HepG2 (cell line): ENCODE data around the gene ANKRD39. TPM values are rescaled to one million over a fixed set of nuclear protein-coding genes. Genes with fewer than 3 reads are reported as not detected.

Source experiments
- ATAC-seq: fragments of 200-7000 bp; cut with Tn5 transposase; 3 replicates; pipeline ENCODE4 v1.9.1; 2020; ENCODE audit warnings: mild to moderate bottlenecking, moderate library complexity
- Bru-seq: library from RNA; stranded (reverse); fragments of 400-500 nt; gene quantifications from one replicate; lab custom pipeline; 2021; lab: Mats Ljungman, UMichigan
- BruChase-seq, 2 experiments: library from RNA; stranded (reverse); fragments of 400-500 nt; gene quantifications; one replicate each; lab custom pipeline; 2021; lab: Mats Ljungman, UMichigan
- BruUV-seq: library from RNA; stranded (reverse); fragments of 400-500 nt; replicated peaks from 2 replicates; lab custom pipeline; 2021; lab: Mats Ljungman, UMichigan
- CTCF ChIA-PET: fragments of 300-600 bp; formaldehyde crosslinking; extraction: SDS; loops from one replicate; lab custom pipeline; 2021; ENCODE audit warnings: low total read pairs, inconsistent platforms, low intra/inter-chr PET ratio; lab: Yijun Ruan, JAX
- POLR2A ChIA-PET: fragments of 350-600 bp; sonication (Branson Sonifier 250); formaldehyde crosslinking; loops from one replicate; lab custom pipeline; 2020; ENCODE audit warnings: antibody characterized with exemption, inconsistent platforms; lab: Yijun Ruan, JAX
- DNase-seq: peaks from one replicate; pipeline ENCODE4 v3.0.0-alpha.2; 2015; ENCODE audit warnings: low spot score
- FAIRE-seq: peaks from 3 replicates; lab custom pipeline; 2011; peaks lifted over from hg19 to GRCh38; lab: Jason Lieb, UNC
- H2AFZ ChIP-seq: one replicate; pipeline ENCODE4 v1.6.1; 2011; ENCODE audit warnings: low read length, inconsistent platforms
- H3K27ac ChIP-seq: fragments of 300-600 bp; 3 replicates; pipeline ENCODE4 v1.8.0; 2011; ENCODE audit warnings: mixed run types, mild to moderate bottlenecking, mixed read lengths, low read length, inconsistent platforms; ENCODE audit not compliant: insufficient read depth; ENCODE audit errors: extremely low read length
- H3K27me3 ChIP-seq, 2 experiments: fragments of 200-600 bp in 1 of 2; 2 replicates in 1 of 2; 3 replicates in 1 of 2; pipeline versions ENCODE4 v1.6.0 to v1.8.0; 2011; ENCODE audit warnings: low read length in 2 of 2, mild to moderate bottlenecking in 2 of 2, moderate library complexity in 2 of 2, inconsistent platforms in 1 of 2; ENCODE audit not compliant: insufficient read depth in 2 of 2, control insufficient read depth in 1 of 2
- H3K36me3 ChIP-seq, 2 experiments: fragments of 200-600 bp in 1 of 2; replicated peaks in 1 of 2; 2 replicates in 1 of 2; 3 replicates in 1 of 2; pipeline versions ENCODE4 v1.5.1 to v1.8.0; 2011; ENCODE audit warnings: low read length in 2 of 2, inconsistent platforms in 1 of 2; ENCODE audit not compliant: insufficient read depth in 2 of 2, control insufficient read depth in 1 of 2
- H3K4me1 ChIP-seq: 2 replicates; pipeline ENCODE4 v1.5.1; 2012; ENCODE audit warnings: low read length, inconsistent platforms; ENCODE audit not compliant: insufficient read depth
- H3K4me2 ChIP-seq: 2 replicates; pipeline ENCODE4 v1.6.0; 2011; ENCODE audit warnings: low read depth, low read length, inconsistent platforms
- H3K4me3 ChIP-seq, 3 experiments: fragments of 200-600 bp in 1 of 3; sonication (generic), shearing (Covaris generic) in 1 of 3; replicated peaks in 1 of 3; 2 replicates each; pipeline ENCODE4 v1.5.1; 2011 to 2016; ENCODE audit warnings: low read length in 3 of 3, inconsistent platforms in 2 of 3, low read depth in 2 of 3, mild to moderate bottlenecking in 2 of 3, control low read depth in 1 of 3, mixed read lengths in 1 of 3; ENCODE audit not compliant: insufficient read depth in 1 of 3
- H3K79me2 ChIP-seq: one replicate; pipeline ENCODE4 v1.6.1; 2011; ENCODE audit warnings: low read length, inconsistent platforms; ENCODE audit not compliant: insufficient read depth
- H3K9ac ChIP-seq: 2 replicates; pipeline ENCODE4 v1.6.0; 2011; ENCODE audit warnings: mild to moderate bottlenecking, low read depth, low read length, inconsistent platforms; ENCODE audit not compliant: insufficient read depth
- H3K9me3 ChIP-seq: 2 replicates; pipeline ENCODE4 v1.5.1; 2012; ENCODE audit warnings: mild to moderate bottlenecking, low read length
- H4K20me1 ChIP-seq: 2 replicates; pipeline ENCODE4 v1.6.0; 2011; ENCODE audit warnings: inconsistent platforms, mild to moderate bottlenecking, low read length, moderate library complexity; ENCODE audit not compliant: insufficient read depth
- AGO2 ChIP-seq: fragments of 200-400 bp; formaldehyde crosslinking; optimal IDR thresholded peaks from 2 replicates; pipeline ENCODE3; 2017; ENCODE audit warnings: mild to moderate bottlenecking, low read depth, low read length, moderate library complexity
- JDP2 ChIP-seq: sonication (generic); formaldehyde crosslinking; IDR thresholded peaks from 2 replicates; pipeline ENCODE4 v1.8.1; 2022; ENCODE audit warnings: missing genetic modification reagents, borderline replicate concordance
- KLF15 ChIP-seq: sonication (generic); formaldehyde crosslinking; IDR thresholded peaks from 2 replicates; pipeline ENCODE4 v1.8.1; 2023; ENCODE audit warnings: borderline replicate concordance, mild to moderate bottlenecking, inconsistent platforms, missing genetic modification reagents, mixed read lengths
- MYC ChIP-seq: sonication (generic); formaldehyde crosslinking; IDR thresholded peaks from 2 replicates; pipeline ENCODE4 v1.9.0; 2021; ENCODE audit warnings: missing genetic modification reagents, borderline replicate concordance
- RBAK ChIP-seq: sonication (generic); formaldehyde crosslinking; IDR thresholded peaks from 2 replicates; pipeline ENCODE4 v1.5.1; 2020; ENCODE audit warnings: mild to moderate bottlenecking, missing genetic modification reagents
- SALL1 ChIP-seq: sonication (generic); formaldehyde crosslinking; IDR thresholded peaks from 2 replicates; pipeline ENCODE4 v1.8.0; 2022; ENCODE audit warnings: mild to moderate bottlenecking, missing genetic modification reagents
- ZC3H4 ChIP-seq: sonication (generic); formaldehyde crosslinking; IDR thresholded peaks from 2 replicates; pipeline ENCODE4 v1.4.0; 2020; ENCODE audit warnings: missing genetic modification reagents, borderline replicate concordance
- ZNF10 ChIP-seq: sonication (generic); formaldehyde crosslinking; IDR thresholded peaks from 2 replicates; pipeline ENCODE4 v1.4.0; 2020; ENCODE audit warnings: mild to moderate bottlenecking, low read depth, missing genetic modification reagents, borderline replicate concordance
- ZNF235 ChIP-seq: sonication (generic); formaldehyde crosslinking; IDR thresholded peaks from 2 replicates; pipeline ENCODE4 v1.8.1; 2023; ENCODE audit warnings: mild to moderate bottlenecking, missing genetic modification reagents, borderline replicate concordance
- ZNF589 ChIP-seq: sonication (generic); formaldehyde crosslinking; conservative IDR thresholded peaks from 2 replicates; pipeline ENCODE4 v1.8.0; 2022; ENCODE audit warnings: mild to moderate bottlenecking, moderate library complexity, missing genetic modification reagents
- ZNF766 ChIP-seq: sonication (generic); formaldehyde crosslinking; IDR thresholded peaks from 2 replicates; pipeline ENCODE4 v1.5.0; 2020; ENCODE audit warnings: missing genetic modification reagents, borderline replicate concordance
- WGBS: methylation state at CpG from one replicate; pipeline ENCODE4 v1.1.6; 2017; ENCODE audit warnings: low lambda C conversion rate; 5-methylcytosine and 5-hydroxymethylcytosine counted together
- in situ Hi-C: cut with HindIII; loops from 2 replicates; pipeline ENCODE4 v1.10.0; 2017; ENCODE audit warnings: low pct_unique_long_range_greater_than_20kb; ENCODE audit not compliant: extremely low pct_ligation_motif_present
- intact Hi-C: fragments of 100-400 bp; cut with micrococcal nuclease; formaldehyde crosslinking; loops from one replicate; pipeline ENCODE4 v1.10.0; 2022; ENCODE audit not compliant: unreplicated experiment
- long read RNA-seq, 2 experiments: library from RNA in 1 of 2; library from polyadenylated mRNA in 1 of 2; stranded (forward) in 1 of 2; unstranded in 1 of 2; transcript quantifications; one replicate each; pipeline ENCODE4 v2.0.0, GENCODE V29; 2019 to 2022
- polyA minus RNA-seq, 3 experiments: library from RNA; depleted of rRNA, polyadenylated mRNA; stranded (reverse); fragments of >200 nt; gene quantifications; 2 replicates each; pipeline ENCODE4 v1.2.3, GENCODE V29; 2011; ENCODE audit warnings: low replicate concordance in 1 of 3
- polyA plus RNA-seq, 8 experiments: library from polyadenylated mRNA; depleted of rRNA in 3 of 8; stranded (reverse) in 7 of 8; unstranded in 1 of 8; fragments of >200 nt; fragmentation: Illumina TruSeq in 4 of 8; extraction: Trizol in 4 of 8; gene quantifications; 2 replicates each; pipeline versions ENCODE4 v1.2.1 to v1.2.3, GENCODE V29; 2011 to 2016; ENCODE audit warnings: low read depth in 4 of 8, missing spikeins in 1 of 8, mixed read lengths in 1 of 8; ENCODE audit not compliant: insufficient read depth in 1 of 8
- total RNA-seq, 5 experiments: library from RNA; depleted of rRNA; stranded (reverse); fragments of >200 nt; fragmentation: Illumina TruSeq; extraction: Trizol; gene quantifications; 2 replicates each; pipeline ENCODE4 v1.2.3, GENCODE V29; 2016; ENCODE audit warnings: low read depth in 1 of 5
- TF ChIP-seq, protein P1 (sequence below): sonication (generic); formaldehyde crosslinking; IDR thresholded peaks from 2 replicates; pipeline ENCODE4 v1.4.0; 2020; ENCODE audit warnings: mild to moderate bottlenecking, missing genetic modification reagents
- TF ChIP-seq, protein P2 (sequence below): IDR thresholded peaks from 2 replicates; pipeline ENCODE4 v1.6.1; 2016; ENCODE audit warnings: mild to moderate bottlenecking
- TF ChIP-seq, protein P3 (sequence below): IDR thresholded peaks from 2 replicates; pipeline ENCODE4 v1.6.1; 2016; ENCODE audit warnings: low read depth, borderline replicate concordance

Gene ANKRD39, protein sequence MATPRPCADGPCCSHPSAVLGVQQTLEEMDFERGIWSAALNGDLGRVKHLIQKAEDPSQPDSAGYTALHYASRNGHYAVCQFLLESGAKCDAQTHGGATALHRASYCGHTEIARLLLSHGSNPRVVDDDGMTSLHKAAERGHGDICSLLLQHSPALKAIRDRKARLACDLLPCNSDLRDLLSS
- total RNA-seq (2016; rRNA removed; fragmentation: Illumina TruSeq; extraction: Trizol), result 23.2 and 26.7 TPM in 2 replicates
- 40.7 and 45.8 TPM in 2 replicates for total RNA-seq (2016; cell fraction: cytosol; rRNA removed; fragmentation: Illumina TruSeq; extraction: Trizol; ENCODE audit: low read depth)
- total RNA-seq (2016; cell fraction: insoluble cytoplasmic fraction; rRNA removed; fragmentation: Illumina TruSeq; extraction: Trizol), result 26.3 and 27.1 TPM in 2 replicates
- total RNA-seq (2016; cell fraction: membrane; rRNA removed; fragmentation: Illumina TruSeq; extraction: Trizol), result 37.4 and 41.3 TPM in 2 replicates
- total RNA-seq (2016; cell fraction: nucleus; rRNA removed; fragmentation: Illumina TruSeq; extraction: Trizol), result 10.3 and 11.7 TPM in 2 replicates
- polyA plus RNA-seq (2011; rRNA removed), result 24.8 and 27.8 TPM in 2 replicates
- 18.3 and 31.5 TPM in 2 replicates for polyA plus RNA-seq (2011; cell fraction: cytosol; rRNA removed)
- 24.2 and 29.2 TPM in 2 replicates for polyA plus RNA-seq (2011; cell fraction: nucleus; rRNA removed)
- 14.6 and 20.3 TPM in 2 replicates for polyA plus RNA-seq (2012)
- 55.3 and 63.9 TPM in 2 replicates for polyA plus RNA-seq (2016; cell fraction: cytosol; fragmentation: Illumina TruSeq; extraction: Trizol; ENCODE audit: low read depth)
- polyA plus RNA-seq (2016; cell fraction: insoluble cytoplasmic fraction; fragmentation: Illumina TruSeq; extraction: Trizol; ENCODE audit: low read depth), result 33.9 and 35.0 TPM in 2 replicates
- 40.8 and 47.0 TPM in 2 replicates for polyA plus RNA-seq (2016; cell fraction: membrane; fragmentation: Illumina TruSeq; extraction: Trizol; ENCODE audit: low read depth)
- polyA plus RNA-seq (2016; cell fraction: nucleus; fragmentation: Illumina TruSeq; extraction: Trizol; ENCODE audit: insufficient read depth, low read depth), result 23.0 and 24.9 TPM in 2 replicates
- 10.9 and 17.9 TPM in 2 replicates for polyA minus RNA-seq (2011; rRNA and poly(A)+ RNA removed; ENCODE audit: low replicate concordance)
- polyA minus RNA-seq (2011; cell fraction: cytosol; rRNA and poly(A)+ RNA removed), result 4.6 and 5.6 TPM in 2 replicates
- polyA minus RNA-seq (2011; cell fraction: nucleus; rRNA and poly(A)+ RNA removed), result 8.2 and 14.2 TPM in 2 replicates
- Bru-seq, nascent RNA, result percentile 71 among the genes with signal in this experiment
- BruChase-seq, experiment 1, labeled RNA remaining after a 6-hour chase, result percentile 66 among the genes with signal in this experiment
- percentile 66 among the genes with signal in this experiment for BruChase-seq, experiment 2, labeled RNA remaining after a 2-hour chase
- long read RNA-seq, experiment 1, transcript ANKRD39-201 (4 exons, 976 nt), result major isoform, 45 of 53 reads
- long read RNA-seq, experiment 1, partial matches to known transcripts, result 4 of 53 reads
- long read RNA-seq, experiment 1, other reads (novel, unspliced or antisense), result 4 of 53 reads
- long read RNA-seq, experiment 2, transcript ANKRD39-201 (4 exons, 976 nt), result major isoform, 28 of 30 reads
- long read RNA-seq, experiment 2, partial matches to known transcripts, result 2 of 30 reads
- long read RNA-seq, experiment 2, other reads (novel, unspliced or antisense), result 0 of 30 reads

DNA sequence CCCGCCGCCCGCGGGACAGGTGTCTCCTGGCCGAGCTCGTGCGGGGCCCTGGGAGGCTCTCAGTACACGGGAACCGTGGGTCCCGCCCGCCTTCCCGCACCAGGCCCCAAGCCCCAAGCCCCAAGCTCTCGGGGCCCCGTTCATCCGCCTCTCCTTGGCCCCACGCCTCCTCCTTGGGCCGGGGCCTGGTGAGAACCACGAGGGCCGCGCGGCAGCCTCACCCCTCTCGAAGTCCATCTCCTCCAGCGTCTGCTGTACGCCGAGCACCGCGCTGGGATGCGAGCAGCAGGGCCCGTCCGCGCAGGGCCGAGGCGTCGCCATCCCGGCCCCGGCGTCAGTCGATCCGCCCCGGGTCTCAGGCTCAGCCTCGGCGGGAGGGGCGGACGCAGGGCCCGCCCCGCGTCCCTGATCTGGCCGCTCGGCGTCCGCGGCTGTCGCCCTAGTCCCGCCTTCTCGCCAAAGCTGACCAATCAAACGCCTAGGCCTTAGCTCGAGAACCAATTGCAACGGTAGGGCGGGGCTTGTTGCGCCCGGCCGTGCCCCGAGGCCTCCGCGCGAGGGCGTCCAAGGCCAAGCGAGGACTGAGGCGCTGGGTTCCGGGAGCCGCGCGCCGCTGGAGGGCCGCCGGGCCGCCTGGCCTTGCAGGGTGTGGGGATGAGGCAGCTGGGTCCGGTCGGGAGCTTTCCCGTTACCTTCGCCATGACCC, at the start of gene ANKRD39:
Gene ANKRD39 (minus strand): TSS at position 350 of the 706 bp plus-strand sequence. CDS start 29 bp downstream, at position 321.
- intact Hi-C loops, result loop anchor here (1.0 to 2.0 kb wide), 5 partner anchors 12 to 102 kb away; partner anchors contain the start of gene SEMA4C
- POLR2A ChIA-PET, result interaction anchor here (0.5 to 6.1 kb wide), 25 partner anchors 9 to 577 kb away, joined by 3 to 152 read pairs (median 5); partner anchors contain the start of genes CNNM3, CNNM4 and SEMA4C
- TF ChIP-seq, protein P1, sequence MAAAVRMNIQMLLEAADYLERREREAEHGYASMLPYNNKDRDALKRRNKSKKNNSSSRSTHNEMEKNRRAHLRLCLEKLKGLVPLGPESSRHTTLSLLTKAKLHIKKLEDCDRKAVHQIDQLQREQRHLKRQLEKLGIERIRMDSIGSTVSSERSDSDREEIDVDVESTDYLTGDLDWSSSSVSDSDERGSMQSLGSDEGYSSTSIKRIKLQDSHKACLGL (CRISPR knock-in tag), result peak; percentile 93
- TF ChIP-seq ZNF10 (CRISPR knock-in tag), result no peak
- no peak for TF ChIP-seq JDP2 (CRISPR knock-in tag)
- no peak for TF ChIP-seq AGO2
- peak; percentile 90 for TF ChIP-seq SALL1 (CRISPR knock-in tag)
- peak; percentile 24; the same call in 1 of the 2 replicates for TF ChIP-seq ZC3H4 (CRISPR knock-in tag)
- TF ChIP-seq ZNF589 (CRISPR knock-in tag), result no peak
- TF ChIP-seq, protein P2, sequence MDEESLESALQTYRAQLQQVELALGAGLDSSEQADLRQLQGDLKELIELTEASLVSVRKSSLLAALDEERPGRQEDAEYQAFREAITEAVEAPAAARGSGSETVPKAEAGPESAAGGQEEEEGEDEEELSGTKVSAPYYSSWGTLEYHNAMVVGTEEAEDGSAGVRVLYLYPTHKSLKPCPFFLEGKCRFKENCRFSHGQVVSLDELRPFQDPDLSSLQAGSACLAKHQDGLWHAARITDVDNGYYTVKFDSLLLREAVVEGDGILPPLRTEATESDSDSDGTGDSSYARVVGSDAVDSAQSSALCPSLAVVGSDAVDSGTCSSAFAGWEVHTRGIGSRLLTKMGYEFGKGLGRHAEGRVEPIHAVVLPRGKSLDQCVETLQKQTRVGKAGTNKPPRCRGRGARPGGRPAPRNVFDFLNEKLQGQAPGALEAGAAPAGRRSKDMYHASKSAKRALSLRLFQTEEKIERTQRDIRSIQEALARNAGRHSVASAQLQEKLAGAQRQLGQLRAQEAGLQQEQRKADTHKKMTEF, result peak; percentile 84
- TF ChIP-seq ZNF766 (CRISPR knock-in tag), result peak; percentile 55; the same call in 1 of the 2 replicates
- no peak for TF ChIP-seq KLF15 (CRISPR knock-in tag)
- TF ChIP-seq, protein P3, sequence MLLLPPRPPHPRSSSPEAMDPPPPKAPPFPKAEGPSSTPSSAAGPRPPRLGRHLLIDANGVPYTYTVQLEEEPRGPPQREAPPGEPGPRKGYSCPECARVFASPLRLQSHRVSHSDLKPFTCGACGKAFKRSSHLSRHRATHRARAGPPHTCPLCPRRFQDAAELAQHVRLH (CRISPR knock-in tag), result peak; percentile 71
- peak; percentile 66; the same call in 1 of the 2 replicates for TF ChIP-seq ZNF235 (CRISPR knock-in tag)
- no peak for TF ChIP-seq RBAK (CRISPR knock-in tag)
- TF ChIP-seq MYC, result peak; percentile 80

More for the DNA sequence above, at the start of gene ANKRD39:
- Histone ChIP-seq H4K20me1 (no peaks in the 10 kb centered on the region), H2AFZ (no peak within 1 kb of the TSS), H3K9ac (peak within 1 kb of the TSS; percentile 78), H3K27ac (peak within 1 kb of the TSS; percentile 67), H3K27me3 (no peaks in the 10 kb centered on the region; a peak in 1 of 5 replicates), H3K4me2 (peak within 1 kb of the TSS; percentile 98), H3K4me3 (peak within 1 kb of the TSS; percentile 73 to 84 (median 75)), H3K79me2 (peaks cover 19% of the 10 kb centered on the region), H3K9me3 (no peaks in the 10 kb centered on the region), H3K36me3 (peaks cover 17 to 35% of the 10 kb centered on the region in 2 experiments; a peak in 4 of 5 replicates), H3K4me1 (peaks cover 62% of the 10 kb centered on the region)
- peak; percentile 88 for ATAC-seq
- in situ Hi-C loops, result loop anchor here (5.0 kb wide), 1 partner anchor 94 kb away; no protein-coding TSS in a partner anchor
- peak; percentile 97 for DNase-seq
- under 1% methylated on average over 58 of the region's 81 CpGs for WGBS
- FAIRE-seq, result peak; percentile 89
- CTCF ChIA-PET, result interaction anchor here (0.6 to 2.4 kb wide), 5 partner anchors 11 to 255 kb away, joined by 3 to 29 read pairs (median 12); partner anchors contain the start of gene ANKRD36
- no TSS peak for BruUV-seq
